Stimulated activated CD8-positive, alpha-beta memory T cell treated with anti-CD3 and anti-CD28 coated beads, Interleukin-4, amount 100 ng/mL, for 1 hour (primary cell): ENCODE data around the gene PRTG.
"Not testable (repeated sequence)": the region's sequence is repeated elsewhere in the genome, so short reads cannot be mapped to it uniquely, and the experiment has no call there.

Experiments
- DNase-seq, 2 donors: peaks; one replicate each; pipeline ENCODE4 v3.0.0-alpha.2; 2020; ENCODE audit warnings: low read depth in 2 of 2, low spot score in 1 of 2

Gene PRTG

DNA sequence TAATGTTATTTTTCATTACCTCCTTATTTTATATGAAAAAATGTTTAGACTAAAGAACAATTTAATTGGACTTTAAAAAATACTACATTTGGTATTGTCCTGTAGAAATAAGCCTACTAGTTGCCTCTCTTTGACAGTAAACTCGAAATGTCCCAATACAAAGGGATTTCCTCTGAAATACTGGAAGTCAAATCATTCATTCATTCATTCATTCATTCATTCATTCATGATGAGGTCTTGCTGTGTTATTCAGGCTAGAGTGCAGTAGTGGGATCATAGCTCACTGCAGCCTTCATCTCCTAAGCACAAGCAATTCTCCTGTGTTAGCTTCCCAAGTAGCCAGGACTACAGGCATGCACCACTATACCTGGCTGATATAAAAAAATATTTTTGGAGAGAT, 104.2 kb downstream of the PRTG start:
- no peak for DNase-seq

DNA sequence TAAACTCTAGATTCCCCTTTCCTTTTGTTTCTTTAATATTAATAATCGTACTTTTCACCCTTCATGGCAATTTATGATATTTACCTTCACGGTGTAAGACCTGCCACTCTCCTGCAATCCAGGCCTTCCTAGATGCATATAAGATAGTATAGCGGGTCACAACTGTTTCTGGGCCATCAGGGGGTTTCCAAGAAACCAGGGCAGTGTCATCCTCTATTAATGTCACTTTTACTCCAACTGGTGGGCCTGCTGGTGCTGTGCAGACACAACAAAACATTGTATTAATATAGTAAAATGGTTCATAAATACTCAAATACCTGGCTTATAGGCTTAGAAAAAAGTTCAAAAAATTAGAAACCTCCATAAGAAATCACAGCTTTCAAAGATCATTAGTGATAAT, 105.9 kb downstream of the PRTG start:
- DNase-seq = no peak

DNA sequence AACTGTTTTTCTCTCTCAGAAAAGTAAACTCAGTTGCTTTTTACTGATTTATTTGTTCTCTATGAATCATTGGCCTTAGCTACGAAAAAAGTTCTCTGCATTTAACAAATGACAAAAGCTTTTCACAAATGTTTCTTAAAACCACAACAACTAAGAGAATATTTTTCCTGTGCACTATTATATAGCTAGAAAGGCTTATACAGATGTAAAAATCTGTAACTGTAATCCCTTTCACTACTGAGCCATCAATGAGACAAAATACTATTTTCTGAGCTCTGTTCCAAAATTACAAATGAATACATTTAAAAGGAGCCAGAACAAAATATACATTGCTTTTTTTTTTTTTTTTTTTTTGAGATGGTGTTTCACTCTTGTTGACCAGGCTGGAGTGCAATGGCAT, 109.2 kb downstream of the PRTG start:
- no peak for DNase-seq

DNA sequence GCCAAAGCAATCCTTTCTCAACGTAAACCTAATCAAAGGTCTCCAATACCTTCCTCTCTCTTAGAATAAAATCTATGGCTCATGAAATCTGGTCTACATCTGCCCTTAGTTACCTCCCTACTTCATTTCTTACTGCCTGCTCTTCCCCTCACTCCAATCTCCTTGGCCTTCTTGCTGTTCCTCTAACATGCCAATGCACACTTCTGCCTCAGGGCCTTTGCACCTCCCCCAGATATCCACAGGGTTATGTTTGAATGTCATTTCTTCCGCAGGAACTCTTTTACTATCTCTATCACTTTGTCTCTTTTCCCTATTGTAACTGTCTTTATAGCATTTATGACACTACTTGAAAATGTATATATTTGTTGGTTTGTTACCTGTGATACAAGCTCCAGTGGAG, 110.5 kb downstream of the PRTG start:
- DNase-seq = no peak

DNA sequence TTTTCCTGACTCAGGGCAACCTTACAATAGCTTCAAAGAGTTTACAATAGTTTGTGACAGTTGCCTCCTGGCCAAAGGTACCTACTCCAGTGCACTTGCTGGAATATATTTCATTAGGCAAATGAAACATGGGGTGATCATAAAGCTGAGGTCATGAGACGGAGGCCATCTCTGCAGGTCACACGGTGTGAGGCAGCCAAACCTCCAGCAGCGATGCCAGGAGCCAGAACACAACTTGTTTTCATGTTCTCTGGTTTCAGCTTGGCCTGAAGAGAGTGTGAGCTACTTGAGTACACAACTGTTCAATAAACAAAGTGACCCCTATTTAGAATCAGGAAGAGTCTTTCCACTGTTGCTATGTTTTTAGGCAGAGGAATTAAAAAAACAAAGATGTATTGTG, 112.1 kb downstream of the PRTG start:
- DNase-seq = no peak

DNA sequence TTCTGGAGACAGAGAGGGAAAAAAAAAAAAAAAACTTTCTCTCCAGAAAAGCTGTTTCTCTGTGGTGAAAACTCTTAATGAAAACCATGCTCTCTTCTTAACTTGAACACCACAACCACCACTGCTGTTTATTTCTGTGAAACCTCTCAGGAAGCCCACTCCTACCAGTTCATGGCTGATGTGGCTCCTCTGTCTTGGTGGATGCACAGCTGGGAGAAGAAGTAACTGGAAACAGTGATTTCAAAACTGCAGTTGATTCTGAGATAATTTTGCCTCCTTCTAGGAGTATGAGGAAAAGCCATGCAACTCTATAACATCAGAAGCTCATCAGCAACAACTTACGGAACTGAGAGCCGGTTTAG, 114.6 kb downstream of the PRTG start:
- DNase-seq = no peak

DNA sequence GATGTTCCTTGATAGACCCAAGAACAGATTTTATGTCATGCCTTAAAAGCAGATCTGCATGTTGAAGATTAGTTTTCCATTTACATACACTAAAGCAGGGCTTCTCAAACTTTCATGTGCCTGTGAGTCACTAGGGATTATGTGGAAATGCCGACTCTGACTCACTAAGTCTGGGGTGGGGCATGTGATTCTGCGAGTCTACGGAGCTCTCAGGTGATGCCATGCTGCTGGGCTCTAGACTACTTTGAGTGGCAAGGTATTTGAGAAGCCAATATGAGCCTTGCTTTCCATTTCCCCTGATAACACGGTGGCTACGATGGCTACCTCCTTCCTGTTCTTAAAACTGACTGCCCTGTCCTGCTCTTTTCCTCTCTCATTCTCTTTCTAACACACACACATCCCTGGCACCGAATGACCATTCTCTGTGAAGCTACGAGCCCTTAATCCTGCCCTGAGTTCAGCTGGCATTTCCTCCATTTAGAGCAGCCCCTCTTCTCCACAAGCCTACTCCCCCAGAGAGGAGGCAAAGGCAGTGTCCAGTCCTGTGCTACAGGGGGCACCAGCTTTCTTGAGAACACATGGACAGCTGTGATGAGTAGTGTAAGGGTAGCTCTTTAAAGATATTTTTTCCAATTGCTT, 115.1 kb downstream of the PRTG start:
- no peak for DNase-seq

DNA sequence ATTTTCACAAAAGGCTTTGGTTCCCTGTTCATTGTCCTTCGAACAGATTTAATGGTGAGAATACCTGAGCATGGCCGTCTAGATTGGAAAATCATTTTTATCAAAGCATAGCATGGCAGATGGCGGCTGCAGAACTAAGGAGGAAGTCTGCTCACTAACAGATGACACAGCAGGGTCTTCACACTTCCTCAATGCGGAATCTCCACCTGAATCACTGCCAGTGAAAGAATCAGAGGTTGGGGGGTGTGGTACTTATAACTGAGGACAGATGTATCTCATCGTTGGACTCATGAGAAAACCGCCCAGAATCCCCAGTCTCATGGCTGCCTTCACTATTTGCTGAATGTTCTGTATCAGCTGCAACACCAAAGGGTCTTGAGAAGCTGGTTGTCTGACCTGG, 123.2 kb downstream of the PRTG start:
- no peak for DNase-seq

DNA sequence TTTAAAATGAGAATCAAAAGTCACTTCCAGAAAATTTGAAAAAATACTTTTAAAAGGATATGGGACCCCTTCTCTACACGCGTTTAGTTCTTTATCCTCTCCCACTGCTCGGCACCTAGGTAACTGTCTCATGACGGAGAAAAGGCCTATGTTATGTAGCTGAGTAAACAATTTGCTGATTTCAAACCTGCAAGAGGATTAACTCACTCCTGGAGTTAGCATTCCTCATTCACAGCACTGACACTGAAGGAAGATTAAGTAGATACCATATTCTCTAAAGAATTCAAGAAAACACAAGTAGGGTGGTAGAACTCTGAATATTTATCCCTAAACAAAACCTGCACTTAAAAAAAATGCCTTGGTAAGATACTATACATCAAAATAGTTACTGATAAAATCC, 124.6 kb downstream of the PRTG start:
- no peak for DNase-seq

DNA sequence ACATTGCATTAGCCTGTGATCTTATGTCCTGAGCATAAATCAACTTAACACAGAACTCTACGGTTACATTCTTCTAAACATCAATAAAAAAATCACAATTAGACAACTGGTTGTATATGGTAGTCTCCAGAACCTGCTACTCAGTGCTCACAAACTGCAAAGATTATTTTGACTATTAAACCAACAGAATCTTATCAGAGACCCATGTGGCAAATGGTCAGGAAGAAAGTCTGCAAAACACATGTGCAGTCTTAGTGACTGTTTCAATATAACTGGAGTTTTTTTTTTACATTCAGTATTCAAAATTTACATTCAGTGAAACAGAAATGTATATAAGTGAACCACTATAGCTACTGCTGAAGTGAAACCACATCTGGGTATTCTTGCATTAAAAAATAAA, 127.5 kb downstream of the PRTG start:
- DNase-seq = no peak

DNA sequence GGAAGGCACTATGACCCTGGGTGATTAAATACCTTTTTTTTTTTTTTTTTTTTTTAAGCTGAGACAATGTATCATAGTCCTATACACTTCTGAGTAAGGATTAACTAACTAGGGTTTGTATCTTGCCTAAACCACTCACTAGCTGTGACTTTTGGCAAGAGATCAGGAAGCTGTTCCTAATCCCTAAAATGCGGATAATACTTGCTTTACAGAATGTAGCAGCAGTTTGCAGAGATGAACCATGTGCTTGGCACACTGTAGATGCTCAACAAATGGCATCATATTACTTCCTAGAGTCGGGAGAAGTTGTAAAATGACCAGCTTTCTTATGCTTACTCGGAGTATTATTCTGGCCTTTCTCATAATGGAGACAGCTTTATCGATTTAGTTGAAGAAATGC, 129.2 kb downstream of the PRTG start:
- DNase-seq = no peak

DNA sequence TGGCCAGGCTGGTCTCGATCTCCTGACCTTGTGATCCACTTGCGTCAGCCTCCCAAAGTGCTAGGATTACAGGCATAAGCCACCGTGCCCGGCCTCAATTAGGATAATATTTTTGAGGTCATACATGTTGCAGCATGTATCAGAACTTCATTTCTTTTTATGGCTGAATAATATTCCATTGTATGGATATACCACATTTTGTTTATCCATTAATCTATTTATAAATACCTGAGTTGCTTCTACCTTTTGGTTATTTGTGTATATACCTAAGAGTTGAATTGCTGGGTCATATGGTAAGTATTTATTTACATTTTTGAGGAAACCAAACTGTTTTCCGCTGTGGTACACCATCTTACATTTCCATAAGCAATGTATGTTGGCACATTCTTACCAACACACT, 136.7 kb downstream of the PRTG start:
- DNase-seq = no peak

DNA sequence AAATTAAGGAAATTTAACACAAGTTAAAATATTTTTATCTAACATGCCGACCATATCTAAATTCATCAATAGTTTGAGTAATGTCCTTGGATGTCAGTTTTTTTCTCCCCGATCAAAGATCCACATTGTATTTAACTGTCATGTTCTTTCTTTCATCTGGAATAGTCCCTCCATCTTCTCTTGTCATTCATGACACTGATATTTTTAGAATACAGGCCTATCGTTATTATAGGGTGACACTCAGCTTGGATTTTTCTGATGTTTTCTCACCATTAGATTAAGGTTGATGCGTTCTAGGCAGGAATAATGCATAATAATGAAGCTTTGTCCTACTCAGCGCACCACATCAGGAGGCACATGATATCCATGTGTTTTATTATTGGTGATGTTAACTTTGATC, 141.6 kb downstream of the PRTG start:
- DNase-seq = no peak

DNA sequence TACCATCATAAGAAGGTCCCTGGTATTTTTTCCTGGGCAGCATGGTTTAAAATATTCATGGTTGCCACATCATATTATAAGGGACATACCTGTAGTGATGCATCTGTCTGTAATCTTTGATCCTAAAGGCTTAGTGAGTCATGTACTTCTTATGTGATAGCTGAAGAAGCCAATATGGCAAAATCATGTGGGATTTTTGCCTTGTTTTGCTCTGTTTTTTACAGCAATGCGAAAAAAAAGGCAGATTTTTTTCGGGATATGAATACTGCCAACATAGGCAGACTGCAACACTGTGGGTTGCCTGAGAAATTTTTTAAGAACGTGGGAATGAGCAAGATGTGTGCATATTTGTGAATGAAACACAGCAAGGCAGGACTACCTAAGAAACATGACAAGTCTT, 143.5 kb downstream of the PRTG start:
- DNase-seq = no peak

DNA sequence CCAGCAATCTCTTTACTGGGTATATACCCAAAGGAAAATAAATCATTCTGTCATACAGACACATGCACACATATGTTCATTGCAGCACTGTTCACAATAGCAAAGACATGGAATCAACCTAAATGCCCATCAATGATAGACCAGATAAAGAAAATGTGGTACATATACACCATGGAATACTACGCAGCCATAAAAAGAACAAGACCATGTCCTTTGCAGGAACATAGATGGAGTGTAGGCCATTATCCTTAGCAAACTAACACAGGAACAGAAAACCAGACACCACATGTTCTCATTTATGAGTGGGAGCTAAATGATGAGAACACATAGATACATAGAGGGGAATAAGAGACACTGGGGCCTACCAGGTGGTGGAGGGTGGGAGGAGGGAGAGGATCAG, 149.9 kb downstream of the PRTG start:
- DNase-seq = not testable (repeated sequence)

DNA sequence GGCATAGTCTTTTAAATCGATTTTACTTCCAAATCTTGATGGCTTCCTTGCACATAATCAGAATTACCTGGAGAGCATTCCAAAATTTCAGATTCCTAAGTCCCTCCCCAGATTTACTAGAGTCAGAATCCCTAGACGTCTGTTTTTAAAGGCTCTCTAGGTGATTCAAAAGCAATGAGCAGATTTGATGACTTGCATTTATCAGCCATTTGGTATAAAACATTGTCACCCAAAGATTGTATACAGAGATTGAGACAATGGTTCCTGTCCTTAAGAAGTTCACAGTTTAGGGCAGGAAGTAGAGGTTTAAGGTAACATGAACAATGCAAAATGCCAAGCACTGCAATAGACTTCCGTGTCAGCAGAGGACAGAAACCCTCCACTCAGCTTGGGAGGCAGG, 152.2 kb downstream of the PRTG start:
- DNase-seq = no peak

DNA sequence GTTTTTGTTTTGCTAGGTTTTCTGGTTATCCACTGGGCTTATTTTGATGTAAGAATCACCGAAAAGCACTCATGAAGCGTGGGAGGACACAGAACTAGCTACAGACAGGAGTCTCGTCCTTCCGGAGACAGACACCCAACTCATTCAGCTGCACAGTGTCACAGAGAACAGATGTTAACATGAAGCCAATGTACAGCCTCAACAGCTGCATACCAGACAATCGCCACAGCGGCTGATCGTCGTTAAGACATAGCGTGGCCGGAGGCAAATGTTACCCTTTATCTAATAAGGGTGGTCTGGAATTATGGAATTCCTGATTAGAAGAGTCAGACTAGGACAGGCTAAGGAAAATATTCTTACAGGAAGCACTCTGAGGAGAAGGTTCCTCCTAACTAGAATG, 153.7 kb downstream of the PRTG start:
- DNase-seq = no peak

DNA sequence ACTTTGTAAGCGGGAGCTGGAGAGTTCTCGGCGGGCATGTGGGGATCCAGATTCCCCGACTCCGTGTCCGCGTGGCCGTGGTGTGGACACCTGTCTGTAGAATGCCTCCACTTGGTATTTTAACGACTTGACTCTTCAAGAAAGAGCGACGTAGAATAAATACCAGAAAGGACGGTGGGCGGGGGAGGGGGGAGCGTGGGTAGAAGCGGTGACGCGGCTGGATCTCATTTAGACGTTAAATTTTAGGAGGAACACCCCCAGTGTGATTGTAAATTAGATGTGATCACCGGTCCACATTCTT, 154.2 kb downstream of the PRTG start:
- no peak for DNase-seq

DNA sequence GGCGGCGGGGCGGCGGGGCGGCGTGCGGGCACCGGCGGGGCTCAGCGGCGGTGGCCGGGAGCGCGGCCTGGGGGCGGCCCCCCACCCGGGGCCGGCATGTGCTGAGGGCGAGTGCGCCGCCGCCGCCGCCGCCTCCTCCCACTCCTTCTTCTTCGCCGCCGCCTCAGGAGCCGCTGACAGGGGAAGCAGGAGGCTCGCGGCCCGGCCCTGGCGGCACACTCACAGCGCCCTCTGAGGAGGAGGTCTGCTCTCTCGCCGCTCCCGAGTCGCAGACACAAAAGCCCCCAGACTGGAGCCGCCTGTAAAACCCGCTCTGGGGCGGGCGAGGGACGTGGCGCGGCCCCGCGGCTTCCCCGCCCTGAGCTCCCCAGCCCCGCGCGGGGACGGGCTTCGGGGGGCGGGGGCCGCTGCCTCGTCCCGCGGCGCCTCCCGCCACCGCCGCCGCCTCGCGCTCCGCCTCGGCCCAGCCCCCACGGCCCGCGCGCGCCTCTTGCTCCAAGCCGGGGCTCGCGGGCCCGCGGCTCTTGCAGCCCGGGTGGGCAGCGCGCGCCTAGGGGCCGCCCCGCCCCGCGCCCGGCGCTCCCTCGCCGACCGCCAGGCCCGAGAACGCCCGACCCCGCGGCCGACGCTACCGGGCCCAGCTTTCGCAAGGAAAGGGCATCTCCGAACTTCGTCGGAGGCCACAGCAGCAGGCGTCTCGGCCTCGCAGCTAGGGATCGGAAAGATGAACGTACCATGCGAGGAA, 154.7 kb downstream of the PRTG start, which contains the start of gene PYGO1:
PYGO1 (minus strand) TSS at position 276 of the 745 bp plus-strand sequence. CDS start 462 bp downstream, outside the sequence.
- no peak for DNase-seq

DNA sequence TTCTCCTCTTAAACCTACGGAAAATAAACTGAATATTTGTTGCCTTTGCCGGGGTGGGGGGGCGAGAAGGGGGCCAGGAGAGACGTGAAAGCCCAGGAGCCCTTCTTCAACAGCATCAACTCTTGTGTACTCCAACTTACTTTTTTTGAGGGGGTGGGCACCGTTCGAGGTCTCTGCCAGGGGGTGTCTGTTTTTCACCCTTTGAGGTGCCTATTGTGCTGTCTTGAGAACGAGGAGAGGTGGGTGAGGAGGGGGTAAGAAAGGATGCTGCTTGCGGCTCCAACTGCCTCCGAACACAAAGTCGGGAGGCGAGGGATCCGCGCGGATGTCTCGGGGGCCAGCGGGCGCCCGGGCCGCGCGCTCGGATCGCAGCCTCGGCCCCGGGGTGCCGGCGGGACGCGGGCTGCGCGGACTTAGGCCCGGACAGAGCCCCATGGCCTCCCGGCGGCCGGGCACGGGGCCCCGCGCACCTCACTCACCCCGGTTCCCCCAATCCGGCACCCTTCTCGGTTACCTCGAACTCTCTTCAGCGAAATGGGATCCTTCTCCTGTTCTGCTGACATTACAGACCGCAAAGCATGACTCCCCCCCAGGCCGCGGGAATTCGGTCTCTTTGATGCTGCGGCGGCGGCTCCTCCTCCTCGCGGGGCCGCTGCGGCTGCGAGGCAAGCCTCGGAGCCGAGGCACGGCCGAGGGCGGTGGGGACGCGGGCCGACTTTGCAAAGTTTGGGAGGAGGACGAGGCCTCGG, 155.5 kb downstream of the PRTG start:
- no peak for DNase-seq

DNA sequence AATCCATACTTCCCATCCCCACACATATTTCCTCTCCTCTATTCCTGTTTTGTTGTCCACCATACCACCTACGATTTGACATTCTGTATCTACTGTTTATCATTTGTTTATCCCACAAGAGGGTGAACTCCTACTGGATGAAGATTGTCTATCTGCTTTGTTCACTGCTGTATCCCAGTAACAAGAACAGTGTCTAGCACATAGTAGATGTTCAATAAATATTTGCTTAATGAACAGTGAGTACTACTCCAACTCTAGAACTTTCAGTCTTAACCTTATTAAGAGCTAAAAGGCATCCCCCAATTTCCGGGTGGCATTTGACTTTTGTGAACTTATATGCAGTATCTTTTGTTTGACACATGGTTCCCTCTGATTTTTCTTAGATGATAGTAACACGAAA, 156.1 kb downstream of the PRTG start:
- no peak for DNase-seq

DNA sequence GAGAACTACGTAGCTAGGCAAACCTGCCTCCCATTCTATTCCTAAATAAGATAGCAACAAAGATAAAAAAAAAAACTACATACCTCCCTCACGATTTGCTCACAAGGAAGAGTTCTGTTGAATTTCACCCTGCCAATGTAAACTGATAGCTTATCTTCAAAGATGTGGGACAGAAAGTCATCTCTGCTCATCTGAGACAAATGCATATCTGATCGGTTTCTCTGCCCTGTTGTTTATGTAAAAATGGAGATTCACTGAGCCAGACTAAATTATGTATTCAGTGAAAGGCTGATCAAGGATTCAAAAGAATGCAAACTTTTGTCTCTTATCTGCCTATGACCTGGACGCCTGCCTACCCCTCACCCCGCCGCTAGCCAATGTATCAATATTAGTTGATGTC, 166.0 kb downstream of the PRTG start:
- DNase-seq = no peak

DNA sequence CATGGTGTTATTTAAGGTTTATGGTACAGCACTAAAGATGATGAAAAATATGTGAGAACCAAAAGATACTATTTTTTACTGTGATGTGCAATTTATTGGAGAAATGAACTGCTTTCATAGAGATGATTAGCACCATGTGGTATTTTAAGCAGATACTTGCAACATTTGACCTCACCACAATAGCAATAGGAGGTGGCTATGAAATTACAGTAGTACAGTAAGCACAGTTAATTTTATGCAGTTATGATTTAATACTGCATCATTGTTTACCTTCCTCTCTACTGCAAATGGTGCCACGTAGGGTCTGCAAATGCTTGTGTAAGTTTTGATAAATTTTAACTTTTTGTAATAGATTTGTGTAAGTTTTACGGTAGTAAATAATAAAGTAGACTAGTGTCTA, 168.9 kb downstream of the PRTG start:
- no peak for DNase-seq
